Keratinocyte (primary cell): ENCODE results near the gene ATP1A1. TPM values are rescaled to one million over a fixed set of nuclear protein-coding genes. Genes with fewer than 3 reads are reported as not detected.

Experiments
- DNase-seq: peaks from one replicate; pipeline ENCODE4 v3.0.0-alpha.2; 2011; ENCODE audit warnings: low read depth, missing footprints, low spot score
- FAIRE-seq: peaks from 2 replicates; lab custom pipeline; 2011; peaks lifted over from hg19 to GRCh38; lab: Jason Lieb, UNC
- H2AFZ ChIP-seq: 2 replicates; pipeline ENCODE4 v1.6.0; 2012; ENCODE audit warnings: low read length, control low read depth, inconsistent platforms; ENCODE audit not compliant: control insufficient read depth
- H3K27ac ChIP-seq: 2 replicates; pipeline ENCODE4 v1.5.1; 2011; ENCODE audit warnings: low read length; ENCODE audit not compliant: control insufficient read depth, insufficient read depth
- H3K27me3 ChIP-seq: 3 replicates; pipeline ENCODE4 v1.6.0; 2011; ENCODE audit warnings: low read length; ENCODE audit not compliant: control insufficient read depth, insufficient read depth; ENCODE audit errors: extremely low read depth
- H3K36me3 ChIP-seq, 2 experiments: 2 replicates in 1 of 2; 3 replicates in 1 of 2; pipeline ENCODE4 v1.5.1; 2011; ENCODE audit warnings: low read length in 2 of 2, mild to moderate bottlenecking in 1 of 2; ENCODE audit not compliant: control insufficient read depth in 2 of 2, insufficient read depth in 2 of 2; ENCODE audit errors: extremely low read depth in 1 of 2
- H3K4me1 ChIP-seq: 3 replicates; pipeline ENCODE4 v1.5.1; 2011; ENCODE audit warnings: low read length; ENCODE audit not compliant: control insufficient read depth, insufficient read depth; ENCODE audit errors: extremely low read depth
- H3K4me2 ChIP-seq: 3 replicates; pipeline ENCODE4 v1.6.0; 2011; ENCODE audit warnings: low read depth, low read length; ENCODE audit not compliant: control insufficient read depth, insufficient read depth; ENCODE audit errors: extremely low read depth
- H3K4me3 ChIP-seq, 3 experiments: fragments of 200-600 bp in 1 of 3; sonication (generic) in 1 of 3; 2 replicates in 2 of 3; 3 replicates in 1 of 3; pipeline ENCODE4 v1.5.1; 2011 to 2016; ENCODE audit warnings: low read length in 3 of 3, mild to moderate bottlenecking in 3 of 3, control low read depth in 2 of 3, inconsistent platforms in 1 of 3, low read depth in 1 of 3, mixed read lengths in 1 of 3, mixed run types in 1 of 3, moderate library complexity in 1 of 3; ENCODE audit not compliant: control insufficient read depth in 2 of 3, insufficient read depth in 2 of 3; ENCODE audit errors: extremely low read depth in 1 of 3
- H3K79me2 ChIP-seq: 2 replicates; pipeline ENCODE4 v1.6.0; 2012; ENCODE audit warnings: low read length; ENCODE audit not compliant: control insufficient read depth, insufficient read depth
- H3K9ac ChIP-seq: 3 replicates; pipeline ENCODE4 v1.6.0; 2011; ENCODE audit warnings: low read length; ENCODE audit not compliant: control insufficient read depth, insufficient read depth; ENCODE audit errors: extremely low read depth
- H3K9me1 ChIP-seq: 3 replicates; pipeline ENCODE4 v1.6.0; 2011; ENCODE audit warnings: low read length; ENCODE audit not compliant: control insufficient read depth, insufficient read depth; ENCODE audit errors: extremely low read depth
- H3K9me3 ChIP-seq: 2 replicates; pipeline ENCODE4 v1.5.1; 2012; ENCODE audit warnings: low read depth, low read length; ENCODE audit not compliant: control insufficient read depth
- H4K20me1 ChIP-seq: 3 replicates; pipeline ENCODE4 v1.6.0; 2011; ENCODE audit warnings: low read length; ENCODE audit not compliant: control insufficient read depth, insufficient read depth; ENCODE audit errors: extremely low read depth
- CTCF ChIP-seq, 3 experiments: IDR thresholded peaks in 1 of 3; conservative IDR thresholded peaks in 1 of 3; optimal IDR thresholded peaks in 1 of 3; 2 replicates in 2 of 3; 3 replicates in 1 of 3; pipeline versions ENCODE3 to v1.5.1; 2011; ENCODE audit warnings: low read length in 3 of 3, mild to moderate bottlenecking in 3 of 3, moderate library complexity in 2 of 3, control low read depth in 1 of 3, inconsistent platforms in 1 of 3; ENCODE audit not compliant: insufficient read depth in 2 of 3; ENCODE audit errors: extremely low read depth in 1 of 3
- EZH2 ChIP-seq: IDR thresholded peaks from one replicate; pipeline ENCODE4 v1.6.1; 2012; ENCODE audit warnings: inconsistent platforms, mild to moderate bottlenecking, low read length, moderate library complexity
- dilution Hi-C: fragments of 300-500 bp; cut with MboI; formaldehyde crosslinking; loops from one replicate; pipeline ENCODE4 v1.7.0; 2020; ENCODE audit warnings: low sequenced_read_pairs; ENCODE audit not compliant: extremely low pct_ligation_motif_present
- polyA plus RNA-seq, 5 experiments: library from polyadenylated mRNA; depleted of rRNA in 3 of 5; stranded (reverse) in 3 of 5; stranded (forward) in 1 of 5; unstranded in 1 of 5; fragments of >200 nt; gene quantifications; 1 replicate in 1 of 5; 2 replicates in 3 of 5; 3 replicates in 1 of 5; pipeline versions ENCODE4 v1.2.1 to v1.2.3, GENCODE V29; 2011 to 2012; ENCODE audit warnings: missing spikeins in 2 of 5, low read depth in 1 of 5, low replicate concordance in 1 of 5

The ATP1A1 gene
- polyA plus RNA-seq, 1 donor (not counting 4 experiments of a cell fraction or from before 2014, with no cell fraction given) = 357 TPM

GRCh38 chr1:116424438-116424837 is 51.4 kb downstream of the ATP1A1 start:
- Histone ChIP-seq H3K9ac (no peak overlapping the region), H3K4me3 (no peak overlapping the region), H3K36me3 (no peaks in the 10 kb centered on the region), H3K27ac (no peak overlapping the region), H4K20me1 (no peaks in the 10 kb centered on the region), H3K79me2 (no peaks in the 10 kb centered on the region), H3K4me2 (no peak overlapping the region), H3K27me3 (peaks cover 4% of the 10 kb centered on the region), H3K9me1 (no peaks in the 10 kb centered on the region), H2AFZ (no peak overlapping the region), H3K4me1 (peaks cover 5% of the 10 kb centered on the region), H3K9me3 (no peaks in the 10 kb centered on the region)
- TF ChIP-seq CTCF (optimal IDR thresholded peaks at IDR 0.05 in 1 of 3, IDR thresholded peaks at IDR 0.05 in 1 of 3, conservative IDR thresholded peaks at IDR 0.05 in 1 of 3; ENCODE audit: extremely low read depth in 1 of 3, insufficient read depth in 2 of 3, low read length in 3 of 3) (no peak), EZH2 (no peak)
- DNase-seq (no peak), FAIRE-seq (no peak)
- dilution Hi-C loops = no loop called here

- H3K4me1 ChIP-seq = peaks cover 5% of the 10 kb centered on the region
- no peaks in the 10 kb centered on the region for H3K9me3 ChIP-seq
- no peaks in the 10 kb centered on the region for H3K36me3 ChIP-seq
- no peaks in the 10 kb centered on the region for H3K9me1 ChIP-seq
- dilution Hi-C loops = no loop called here
- H4K20me1 ChIP-seq = no peaks in the 10 kb centered on the region
- H3K27me3 ChIP-seq = peaks cover 4% of the 10 kb centered on the region
- no peaks in the 10 kb centered on the region for H3K79me2 ChIP-seq
- TF ChIP-seq CTCF (optimal IDR thresholded peaks at IDR 0.05 in 1 of 3, IDR thresholded peaks at IDR 0.05 in 1 of 3, conservative IDR thresholded peaks at IDR 0.05 in 1 of 3; ENCODE audit: extremely low read depth in 1 of 3, insufficient read depth in 2 of 3, low read length in 3 of 3) (no peak), EZH2 (no peak)
- H2AFZ ChIP-seq = no peak overlapping the region
- no peak overlapping the region for H3K9ac ChIP-seq
- DNase-seq (no peak), FAIRE-seq (no peak)
- H3K4me2 ChIP-seq = no peak overlapping the region
- H3K4me3 ChIP-seq = no peak overlapping the region
- no peak overlapping the region for H3K27ac ChIP-seq
Measured at GRCh38 chr1:116424863-116425262, 51.8 kb downstream of the ATP1A1 start.
